Muscle of leg (tissue), 11 donors: ENCODE data around the gene IL32. TPM values are rescaled to one million over a fixed set of nuclear protein-coding genes. Genes with fewer than 3 reads are reported as not detected.
"Not testable (repeated sequence)": the region's sequence is repeated elsewhere in the genome, so short reads cannot be mapped to it uniquely, and the experiment has no call there.

Experiments used
- DNase-seq: peaks from one replicate; pipeline ENCODE4 v3.0.0; 2013
- H3K27ac ChIP-seq: one replicate; pipeline ENCODE4 v1.5.1; 2013; ENCODE audit warnings: mild to moderate bottlenecking, low read length, control low read depth
- H3K27me3 ChIP-seq: one replicate; pipeline ENCODE4 v1.6.1; 2013; ENCODE audit warnings: low read length; ENCODE audit not compliant: control insufficient read depth, insufficient read depth
- H3K36me3 ChIP-seq: one replicate; pipeline ENCODE4 v1.6.1; 2013; ENCODE audit warnings: low read length; ENCODE audit not compliant: control insufficient read depth, insufficient read depth
- H3K4me1 ChIP-seq: one replicate; pipeline ENCODE4 v1.6.1; 2013; ENCODE audit warnings: low read length; ENCODE audit not compliant: control insufficient read depth, insufficient read depth
- H3K4me3 ChIP-seq: one replicate; pipeline ENCODE4 v1.5.1; 2013; ENCODE audit warnings: low read length, control low read depth
- H3K9me3 ChIP-seq: replicated peaks from 2 replicates; pipeline ENCODE4 v1.6.1; 2013; ENCODE audit warnings: low read depth, low read length; ENCODE audit not compliant: control insufficient read depth
- WGBS: methylation state at CpG from one replicate; pipeline ENCODE4 v1.1.5; 2013; ENCODE audit warnings: missing lambda C conversion rate; ENCODE audit not compliant: insufficient coverage; 5-methylcytosine and 5-hydroxymethylcytosine counted together
- polyA plus RNA-seq, 8 donors: library from polyadenylated mRNA; unstranded; fragments of 120-200 nt; gene quantifications; one replicate each; pipeline versions ENCODE4 v1.2.1 to v1.2.3, GENCODE V29; 2013; ENCODE audit warnings: inconsistent platforms in 1 of 8, low replicate concordance in 1 of 8; ENCODE audit not compliant: insufficient read length in 8 of 8, insufficient read depth in 1 of 8
- total RNA-seq: library from RNA; stranded (reverse); fragments of 120-200 nt; gene quantifications from one replicate; pipeline ENCODE4 v1.2.4, GENCODE V29; 2013

The IL32 gene
- total and polyA plus RNA-seq, 9 donors, result 28.9 to 166 (median 116) TPM

- peaks cover 27% of the 10 kb centered on the region for H3K4me1 ChIP-seq
- H3K27ac ChIP-seq, result no peak overlapping the region
- H3K9me3 ChIP-seq, result no peaks in the 10 kb centered on the region
- no peak for DNase-seq
- H3K27me3 ChIP-seq, result no peaks in the 10 kb centered on the region
- WGBS, result 79% methylated on average over 6 of the region's 7 CpGs
- peak overlapping the region; percentile 28 for H3K4me3 ChIP-seq
- no peaks in the 10 kb centered on the region for H3K36me3 ChIP-seq
These were observed 954 bp downstream of the IL32 start for GRCh38 chr16:3066440-3066748.

- DNase-seq, result no peak
- peaks cover 27% of the 10 kb centered on the region for H3K4me1 ChIP-seq
- H3K27me3 ChIP-seq, result no peaks in the 10 kb centered on the region
- H3K27ac ChIP-seq, result no peak overlapping the region
- no peaks in the 10 kb centered on the region for H3K36me3 ChIP-seq
- no peaks in the 10 kb centered on the region for H3K9me3 ChIP-seq
- no peak overlapping the region for H3K4me3 ChIP-seq
- WGBS, result no CpG with 5 or more reads among the region's 4 CpGs
These were observed 3.0 kb downstream of the IL32 start for GRCh38 chr16:3068487-3068886.

- not testable (repeated sequence) for H3K27me3 ChIP-seq, H3K36me3 ChIP-seq, H3K4me3 ChIP-seq, DNase-seq, H3K27ac ChIP-seq, H3K9me3 ChIP-seq
- 77% methylated on average over 10 of the region's 11 CpGs for WGBS
- H3K4me1 ChIP-seq, result peaks cover 27% of the 10 kb centered on the region
These were observed 3.7 kb downstream of the IL32 start for GRCh38 chr16:3069146-3069545.

- 84% methylated on average over 7 of the region's 9 CpGs for WGBS
- no peak overlapping the region for H3K27ac ChIP-seq
- no peaks in the 10 kb centered on the region for H3K9me3 ChIP-seq
- no peaks in the 10 kb centered on the region for H3K36me3 ChIP-seq
- no peaks in the 10 kb centered on the region for H3K27me3 ChIP-seq
- DNase-seq, result no peak
- no peak overlapping the region for H3K4me3 ChIP-seq
- H3K4me1 ChIP-seq, result peaks cover 21% of the 10 kb centered on the region
These were observed 5.2 kb downstream of the IL32 start for GRCh38 chr16:3070608-3071111.

- DNase-seq, result no peak
These were observed 6.2 kb downstream of the IL32 start for GRCh38 chr16:3071655-3072054.

GRCh38 chr16:3072148-3072547, 6.7 kb downstream of the IL32 start:
- H3K36me3 ChIP-seq, DNase-seq, H3K27me3 ChIP-seq, H3K4me3 ChIP-seq, H3K9me3 ChIP-seq, H3K27ac ChIP-seq: not testable (repeated sequence)
- no CpG with 5 or more reads among the region's 4 CpGs for WGBS
- peaks cover 11% of the 10 kb centered on the region for H3K4me1 ChIP-seq

More at GRCh38 chr16:3071655-3072054, 6.2 kb downstream of the IL32 start:
- WGBS, result 87% methylated on average over 7 of the region's 7 CpGs
- Histone ChIP-seq H3K36me3 (no peaks in the 10 kb centered on the region), H3K27ac (no peak overlapping the region), H3K27me3 (no peaks in the 10 kb centered on the region), H3K4me3 (no peak overlapping the region), H3K9me3 (no peaks in the 10 kb centered on the region), H3K4me1 (peaks cover 11% of the 10 kb centered on the region)

GRCh38 chr16:3072576-3073263, 7.3 kb downstream of the IL32 start:
- not testable (repeated sequence) for H3K9me3 ChIP-seq, H3K27me3 ChIP-seq, H3K27ac ChIP-seq, H3K36me3 ChIP-seq, H3K4me1 ChIP-seq, H3K4me3 ChIP-seq, DNase-seq
- WGBS, result no CpG with 5 or more reads among the region's 18 CpGs

GRCh38 chr16:3073448-3073847, 8.0 kb downstream of the IL32 start:
- Histone ChIP-seq H3K27me3 (no peaks in the 10 kb centered on the region), H3K4me1 (peaks cover 7% of the 10 kb centered on the region), H3K27ac (no peak overlapping the region), H3K4me3 (no peak overlapping the region), H3K9me3 (no peaks in the 10 kb centered on the region), H3K36me3 (no peaks in the 10 kb centered on the region)
- no peak for DNase-seq
- WGBS, result 84% methylated on average over 7 of the region's 7 CpGs

- no peak for DNase-seq
- no peaks in the 10 kb centered on the region for H3K36me3 ChIP-seq
- H3K4me3 ChIP-seq, result no peak overlapping the region
- H3K9me3 ChIP-seq, result no peaks in the 10 kb centered on the region
- peaks cover 7% of the 10 kb centered on the region for H3K4me1 ChIP-seq
- no peak overlapping the region for H3K27ac ChIP-seq
- H3K27me3 ChIP-seq, result no peaks in the 10 kb centered on the region
- 40% methylated on average over 3 of the region's 9 CpGs for WGBS
These were observed 9.6 kb downstream of the IL32 start for GRCh38 chr16:3074860-3075522.

GRCh38 chr16:3075523-3075915, 10.1 kb downstream of the IL32 start:
- peak; percentile 75 for DNase-seq
- Histone ChIP-seq H3K27me3 (no peaks in the 10 kb centered on the region), H3K4me3 (no peak overlapping the region), H3K27ac (no peak overlapping the region), H3K9me3 (no peaks in the 10 kb centered on the region), H3K4me1 (peaks cover 7% of the 10 kb centered on the region), H3K36me3 (no peaks in the 10 kb centered on the region)
- WGBS, result 13% methylated on average over 10 of the region's 10 CpGs
